Measurements from ENCODE around the gene ATRX. TPM values are rescaled to one million over a fixed set of nuclear protein-coding genes. Genes with fewer than 3 reads are reported as not detected.
"Not testable (repeated sequence)": the region's sequence is repeated elsewhere in the genome, so short reads cannot be mapped to it uniquely, and the experiment has no call there.

The ATRX gene
- total RNA-seq, 1 donor from 2014 or later = 87.8 TPM

DNA sequence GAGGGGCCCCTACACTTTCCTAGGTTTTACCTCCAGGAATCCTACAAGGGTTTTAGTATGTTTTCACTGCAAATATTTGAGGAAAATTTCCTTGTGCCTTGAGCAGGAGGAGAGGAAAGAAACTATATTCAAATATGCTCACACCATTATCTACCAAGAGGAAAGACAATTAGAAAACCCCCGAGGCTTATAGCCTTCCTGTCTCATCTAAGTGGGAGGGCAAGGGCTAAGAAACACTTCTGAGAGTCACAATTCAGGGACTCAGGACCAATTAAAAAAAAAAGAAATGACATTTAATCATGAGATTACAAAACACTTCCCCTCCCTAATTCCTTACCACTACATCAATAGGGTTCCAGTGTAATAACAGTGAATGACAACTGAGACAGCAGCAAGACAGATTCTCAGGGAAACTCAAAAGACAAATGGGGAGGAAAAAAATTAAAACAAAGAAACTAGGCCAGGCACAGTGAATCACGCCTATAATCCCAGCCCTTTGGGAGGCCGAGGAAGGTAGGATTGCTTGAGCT, 45.6 kb downstream of the ATRX start:
- no peak for DNase-seq
- intact Hi-C loops (cut with micrococcal nuclease) = no loop called here
- no peak for ATAC-seq

DNA sequence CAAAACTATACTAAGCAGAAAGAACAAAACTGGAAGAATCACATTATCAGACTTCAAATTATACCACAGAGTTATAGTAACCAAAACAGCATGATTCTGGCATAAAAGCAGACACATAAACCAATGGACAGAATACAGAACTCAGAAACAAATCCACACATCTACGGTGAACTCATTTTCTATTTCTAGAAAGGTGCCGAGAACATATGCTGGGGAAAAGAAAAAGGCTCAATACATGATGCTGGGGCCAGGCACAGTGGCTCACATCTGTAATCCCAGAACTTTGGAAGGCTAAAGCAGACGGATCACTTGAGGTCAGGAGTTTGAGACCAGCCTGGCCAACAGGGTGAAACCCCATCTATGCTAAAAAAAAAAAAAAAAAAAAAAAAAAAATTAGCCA, 52.7 kb downstream of the ATRX start:
- ATAC-seq = no peak
- no peak for DNase-seq
- intact Hi-C loops (cut with micrococcal nuclease) = no loop called here

DNA sequence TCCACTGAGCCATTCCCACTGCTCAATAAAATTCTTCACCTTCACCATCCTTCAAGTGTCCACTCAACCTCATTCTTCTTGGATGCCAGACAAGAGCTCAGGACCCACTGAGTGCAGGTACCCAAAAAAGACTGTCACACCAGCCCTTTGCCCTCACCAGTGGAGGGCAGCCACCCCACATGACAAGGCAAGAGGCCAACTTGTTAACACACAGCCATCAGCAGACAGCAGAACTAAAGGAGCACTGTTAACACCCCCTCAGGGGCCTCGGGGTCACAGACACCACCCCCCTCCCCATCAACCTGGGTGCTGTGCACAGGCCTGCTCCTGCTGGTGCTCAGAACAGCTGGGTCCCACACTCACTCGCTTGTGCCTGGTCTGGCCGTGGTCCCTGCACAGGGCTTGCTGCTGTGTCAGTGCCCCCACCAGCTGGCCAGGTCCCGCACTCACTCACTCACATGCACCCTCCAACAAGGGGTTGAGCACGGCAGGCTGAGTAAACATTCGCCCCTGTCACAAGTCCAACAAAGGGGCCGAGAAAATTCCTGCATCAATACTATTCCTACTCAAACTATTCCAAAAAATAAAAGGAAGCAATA, 54.1 kb downstream of the ATRX start:
- intact Hi-C loops (cut with micrococcal nuclease) = no loop called here
- ATAC-seq (peak; percentile 28), DNase-seq (no peak)

DNA sequence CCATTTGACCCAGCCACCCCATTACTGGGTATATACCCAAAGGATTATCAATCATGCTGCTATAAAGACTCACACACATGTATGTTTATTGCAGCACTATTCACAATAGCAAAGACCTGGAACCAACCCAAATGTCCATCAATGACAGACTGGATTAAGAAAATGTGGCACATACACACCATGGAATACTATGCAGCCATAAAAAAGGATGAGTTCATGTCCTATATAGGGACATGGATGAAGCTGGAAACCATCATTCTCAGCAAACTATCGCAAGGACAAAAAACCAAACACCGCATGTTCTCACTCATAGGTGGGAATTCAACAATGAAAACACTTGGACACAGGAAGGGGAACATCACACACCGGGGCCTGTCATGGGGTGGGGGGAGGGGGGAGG, 59.9 kb downstream of the ATRX start:
- DNase-seq; ATAC-seq; intact Hi-C loops (cut with micrococcal nuclease): not testable (repeated sequence)

DNA sequence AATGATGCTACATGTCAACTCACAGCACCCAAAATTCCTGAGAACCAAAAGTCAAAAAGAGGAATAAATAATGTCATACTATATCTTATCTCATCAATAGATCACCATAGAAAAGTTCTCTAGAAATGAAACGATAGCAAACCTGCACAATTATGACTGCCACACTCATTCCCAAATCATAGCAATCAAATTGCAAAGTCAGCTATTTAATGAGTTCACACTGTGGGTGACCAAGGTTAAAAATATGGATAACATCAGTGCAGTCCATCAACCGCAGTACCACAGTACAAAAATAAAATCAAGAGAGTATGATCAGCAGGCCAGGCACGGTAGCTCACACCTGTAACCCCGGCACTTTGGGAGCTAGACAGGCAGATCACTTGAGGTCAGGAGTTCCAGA, 62.3 kb downstream of the ATRX start:
- DNase-seq = no peak
- intact Hi-C loops (cut with micrococcal nuclease) = no loop called here
- ATAC-seq = no peak

DNA sequence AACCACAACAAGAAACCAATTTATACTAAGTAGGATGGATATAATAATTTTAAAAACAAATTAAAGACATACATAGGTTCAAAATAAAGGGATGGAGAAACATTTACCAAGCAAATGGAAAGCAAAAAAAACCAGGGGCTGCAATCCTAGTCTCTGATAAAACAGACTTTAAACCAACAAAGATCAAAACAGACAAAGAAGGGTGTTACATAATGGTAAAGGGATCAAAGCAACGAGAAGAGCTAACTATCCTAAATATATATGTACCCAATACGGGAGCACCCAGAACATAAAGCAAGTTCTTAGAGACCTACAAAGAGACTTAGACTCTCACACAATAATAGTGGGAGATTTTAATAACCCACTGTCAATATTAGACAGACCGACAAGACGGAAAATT, 66.6 kb downstream of the ATRX start:
- ATAC-seq (no peak), DNase-seq (no peak)
- intact Hi-C loops (cut with micrococcal nuclease) = no loop called here

DNA sequence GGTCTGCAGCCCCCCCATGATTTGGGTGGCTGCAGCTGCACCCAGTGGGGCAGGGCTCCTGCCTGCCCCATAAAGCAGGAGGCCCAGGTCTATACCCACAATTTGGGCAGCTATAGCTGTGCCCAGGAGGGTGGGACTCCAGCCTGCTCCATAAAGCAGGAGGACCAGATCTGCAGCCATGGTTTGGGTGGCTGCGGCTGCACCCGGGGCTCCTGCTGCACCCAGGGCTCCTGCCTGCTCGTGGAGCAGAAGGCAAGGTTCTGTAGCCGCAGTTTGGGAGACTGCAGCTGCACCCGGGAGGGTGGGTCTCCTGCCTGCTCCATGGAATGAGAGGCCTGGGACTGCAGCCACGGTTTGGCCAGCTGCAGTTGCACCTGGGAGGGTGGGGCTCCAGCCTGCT, 81.1 kb downstream of the ATRX start:
- ATAC-seq (no peak), DNase-seq (no peak)
- intact Hi-C loops (cut with micrococcal nuclease) = no loop called here

DNA sequence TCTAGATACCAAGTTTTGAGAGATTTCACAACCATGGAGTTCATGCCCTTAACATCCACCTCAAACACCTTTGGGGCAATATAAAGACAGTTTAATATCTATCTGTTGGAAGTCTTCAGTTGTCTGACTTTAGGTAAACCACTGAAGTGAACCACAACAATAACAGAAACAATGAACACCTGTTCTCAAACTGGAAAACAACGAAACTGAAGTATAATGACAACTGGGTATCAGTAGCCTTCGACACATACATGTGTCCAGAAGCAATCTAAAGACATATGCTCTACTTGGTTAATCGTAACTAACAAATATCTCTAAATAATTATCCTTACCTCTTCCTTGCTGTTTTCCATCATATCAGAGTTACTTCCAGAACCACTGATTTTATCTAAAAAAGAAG, 87.8 kb downstream of the ATRX start:
- ATAC-seq = no peak
- intact Hi-C loops (cut with micrococcal nuclease) = no loop called here

DNA sequence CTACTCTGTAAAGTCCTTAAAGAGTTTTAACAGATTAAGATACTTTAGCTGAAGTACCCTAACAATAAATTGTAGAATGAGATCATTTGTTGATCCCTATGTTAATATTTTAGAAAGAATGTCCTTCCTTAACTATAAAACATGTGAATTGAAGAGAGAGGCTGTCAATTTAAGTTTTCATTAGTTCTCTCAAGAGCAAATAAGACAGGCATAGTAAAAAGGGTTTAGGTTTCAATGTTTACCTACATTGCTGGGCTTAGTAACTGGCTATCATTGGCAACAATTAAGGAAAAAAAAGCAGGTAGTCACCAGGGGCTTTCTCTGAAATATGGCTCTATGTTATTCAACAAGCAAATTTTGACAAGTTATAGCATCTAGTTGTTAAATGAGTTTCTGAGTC, 91.5 kb downstream of the ATRX start:
- DNase-seq (no peak), ATAC-seq (no peak)
- intact Hi-C loops (cut with micrococcal nuclease) = no loop called here

More for the DNA sequence above, 87.8 kb downstream of the ATRX start:
- DNase-seq = no peak

DNA sequence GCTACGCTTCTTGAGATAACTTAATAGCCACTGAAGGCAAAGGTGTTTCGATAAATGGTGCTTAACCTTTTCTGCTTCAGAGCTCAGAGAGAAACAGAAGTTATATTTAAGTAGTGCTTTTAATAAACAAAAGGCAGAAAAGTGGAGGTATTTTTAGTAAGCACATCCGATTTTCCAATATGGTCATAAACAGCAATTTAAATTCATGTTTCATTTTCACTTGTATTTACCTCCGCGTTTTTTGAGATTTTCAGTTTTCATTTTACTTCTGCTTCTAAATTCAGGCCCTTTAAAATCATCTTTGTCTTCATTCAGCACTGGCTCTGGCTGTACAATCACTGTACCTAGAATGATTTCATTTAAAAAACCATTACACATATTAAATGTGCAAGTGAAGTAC, 92.4 kb downstream of the ATRX start:
- intact Hi-C loops (cut with micrococcal nuclease) = no loop called here
- ATAC-seq (no peak), DNase-seq (no peak)

DNA sequence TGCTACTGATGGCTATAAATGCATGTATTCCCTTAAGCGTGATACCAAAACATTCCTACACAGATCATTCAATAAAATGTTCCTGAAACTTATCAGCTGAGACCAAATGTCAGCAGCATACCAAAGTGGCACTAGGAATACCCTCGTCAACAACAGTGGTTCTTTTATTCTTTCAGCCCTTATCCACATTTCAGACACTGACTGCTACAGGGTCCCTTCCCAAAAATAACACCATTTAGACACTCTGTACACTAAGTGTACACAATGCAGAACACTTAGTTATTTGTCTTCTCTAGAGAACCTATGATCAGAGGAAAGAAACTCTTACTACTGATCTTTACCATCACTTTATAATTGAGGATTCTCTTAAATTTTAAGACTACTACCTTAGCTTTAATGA, 94.1 kb downstream of the ATRX start:
- ATAC-seq = no peak
- intact Hi-C loops (cut with micrococcal nuclease) = no loop called here

DNA sequence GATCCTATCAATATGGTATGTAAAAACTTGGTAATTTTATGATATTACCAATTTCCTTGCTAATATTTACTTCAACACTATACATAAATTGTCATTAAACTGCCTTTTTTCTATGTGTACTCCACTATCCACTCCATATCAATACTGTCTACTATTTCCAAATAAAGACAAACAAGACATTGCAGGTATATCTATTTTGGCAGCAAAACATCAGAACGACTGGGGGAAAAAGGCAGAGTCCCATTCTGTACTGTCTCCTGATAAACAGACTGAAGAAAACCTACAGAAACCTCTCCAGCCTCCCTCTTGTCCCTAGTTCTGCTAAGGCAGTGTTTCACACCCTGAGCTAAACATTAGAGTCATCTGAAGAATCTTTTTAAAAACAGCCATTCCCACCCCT, 96.6 kb downstream of the ATRX start:
- DNase-seq (no peak), ATAC-seq (no peak)
- intact Hi-C loops (cut with micrococcal nuclease) = no loop called here

More for the DNA sequence above, 94.1 kb downstream of the ATRX start:
- no peak for DNase-seq

DNA sequence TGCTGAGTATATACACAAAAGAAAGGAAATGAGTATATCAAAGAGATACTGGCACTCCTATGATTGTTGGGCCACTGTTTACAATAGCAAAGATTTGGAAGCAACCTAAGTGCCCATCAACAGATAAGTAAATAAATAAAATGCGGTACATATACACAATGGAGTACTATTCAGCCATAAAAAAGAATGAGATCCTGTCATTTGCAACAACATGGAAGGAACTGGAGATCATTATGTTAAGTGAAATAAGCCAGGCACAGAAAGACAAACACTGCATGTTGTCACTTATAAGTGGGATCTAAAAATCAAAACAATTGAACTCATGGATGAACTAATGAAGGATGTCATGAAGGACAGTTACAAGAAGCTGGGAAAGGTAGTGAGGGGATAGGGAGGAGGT, 100.3 kb downstream of the ATRX start:
- intact Hi-C loops (cut with micrococcal nuclease); ATAC-seq; DNase-seq: not testable (repeated sequence)

DNA sequence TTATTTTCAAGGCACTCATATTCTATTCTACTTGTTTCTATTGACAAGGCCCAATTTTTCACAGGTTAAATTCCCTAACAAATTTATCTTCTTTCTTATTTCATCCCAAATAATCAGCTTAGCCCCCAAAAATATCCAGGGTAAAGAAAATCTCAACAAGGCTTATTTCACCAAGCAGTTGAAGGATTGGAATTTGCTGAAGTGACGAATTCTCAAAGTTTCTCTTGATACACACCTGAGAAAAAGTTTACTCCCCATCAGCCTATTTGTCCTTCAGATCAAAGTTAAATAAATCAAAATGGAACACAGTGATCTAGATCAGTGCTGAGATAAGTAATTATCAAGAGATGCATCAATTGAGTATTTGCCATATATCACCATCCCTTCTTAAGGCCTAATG, 106.9 kb downstream of the ATRX start:
- ATAC-seq = no peak
- DNase-seq = no peak
- intact Hi-C loops (cut with micrococcal nuclease) = no loop called here

DNA sequence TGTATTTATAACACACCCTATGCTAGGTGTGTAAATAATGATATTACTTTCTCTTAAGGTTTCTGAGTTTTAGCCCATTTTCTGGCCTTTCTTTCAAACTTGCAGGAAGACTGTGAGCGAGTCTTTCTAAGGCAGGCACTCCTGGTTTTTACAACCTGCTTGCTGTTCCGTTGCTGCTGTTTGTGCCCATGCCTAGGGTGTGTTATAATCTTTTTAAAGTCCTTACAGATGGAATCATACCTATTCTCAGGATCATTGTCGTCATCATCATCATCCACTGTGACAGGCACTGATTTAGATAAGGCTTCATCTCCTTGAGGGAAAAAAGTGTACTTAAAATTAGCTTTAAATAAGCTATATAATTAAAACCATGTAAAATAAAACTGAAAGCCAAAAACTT, 110.0 kb downstream of the ATRX start:
- ATAC-seq (peak; percentile 63), DNase-seq (no peak)
- intact Hi-C loops (cut with micrococcal nuclease) = no loop called here

DNA sequence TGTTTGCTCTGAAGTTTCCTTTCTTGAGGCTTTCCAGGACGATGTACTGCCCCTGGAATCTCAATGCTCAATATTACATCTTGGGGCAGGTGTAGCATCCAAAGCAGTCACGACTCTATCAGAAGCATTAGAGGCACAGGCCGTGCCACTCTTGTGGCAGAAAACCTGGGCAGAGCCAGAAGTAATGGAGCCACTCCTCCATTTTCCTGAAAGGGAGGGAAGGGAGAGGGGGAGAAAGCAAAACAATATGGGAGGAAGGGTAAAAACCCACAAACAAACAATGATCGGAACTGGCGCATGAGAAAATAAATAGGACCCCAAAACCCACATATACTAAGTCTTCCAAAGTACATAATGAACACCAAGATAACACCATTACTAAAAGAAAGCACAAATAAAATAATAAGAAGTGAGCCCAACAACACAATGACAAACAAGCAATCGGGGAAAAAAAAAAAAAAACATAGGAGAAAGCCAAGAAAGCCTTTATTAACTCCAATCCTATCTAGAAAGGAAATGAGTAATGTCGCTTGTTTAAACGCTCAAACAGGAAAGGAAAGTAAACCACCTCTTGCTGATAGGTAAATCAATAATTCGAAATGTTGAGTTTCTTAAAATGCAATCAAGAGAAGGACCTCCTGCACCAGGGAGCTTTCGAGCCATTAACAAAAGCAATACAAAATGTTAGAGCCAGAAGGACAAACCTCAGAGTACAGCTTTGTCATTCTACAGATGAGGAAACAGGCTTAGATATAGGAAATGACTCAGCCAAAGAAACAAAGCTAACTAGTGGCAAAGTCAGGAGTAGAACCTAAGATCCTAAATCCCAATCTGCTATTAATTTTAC, 117.4 kb downstream of the ATRX start:
- ATAC-seq = no peak
- DNase-seq = no peak
- intact Hi-C loops (cut with micrococcal nuclease) = no loop called here

DNA sequence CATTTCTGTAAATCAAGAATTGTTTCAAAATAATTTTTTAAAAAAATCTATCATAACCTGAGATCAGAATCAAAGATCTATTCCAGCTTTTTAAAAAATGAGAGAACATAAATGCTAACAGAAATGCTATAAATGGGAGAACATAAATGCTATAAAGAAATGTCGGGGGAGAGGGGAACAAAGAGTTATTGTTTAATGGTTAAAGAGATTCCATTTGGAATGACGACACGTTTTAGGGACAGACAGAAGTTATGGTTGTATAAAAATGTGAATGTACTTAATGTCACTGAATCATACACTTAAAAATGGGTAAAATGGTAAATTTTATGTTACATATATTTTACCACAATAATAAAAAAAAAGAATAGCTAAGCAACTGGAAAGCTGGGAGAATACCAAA, 127.1 kb downstream of the ATRX start:
- DNase-seq = no peak
- intact Hi-C loops (cut with micrococcal nuclease) = no loop called here
- ATAC-seq = no peak

DNA sequence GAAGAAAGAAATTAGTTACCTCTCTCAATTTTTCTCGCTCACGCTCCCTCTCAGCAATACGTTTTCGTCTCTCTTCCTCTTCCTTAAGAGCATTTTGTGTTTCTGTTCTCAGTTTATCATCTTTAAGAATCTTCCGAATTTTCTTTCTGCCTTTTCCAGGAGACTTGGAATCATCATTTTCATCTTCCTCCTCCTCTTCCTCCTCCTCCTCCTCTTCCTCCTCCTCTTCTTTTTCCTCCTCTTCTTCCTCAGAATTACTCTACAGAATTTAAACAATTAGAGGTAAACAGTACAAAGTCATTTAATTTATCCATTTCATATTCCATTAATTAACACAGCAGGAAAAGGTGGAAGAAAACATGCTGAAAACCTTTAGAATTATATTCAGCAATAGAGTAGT, 133.9 kb downstream of the ATRX start:
- intact Hi-C loops (cut with micrococcal nuclease) = no loop called here
- DNase-seq = no peak
- no peak for ATAC-seq

DNA sequence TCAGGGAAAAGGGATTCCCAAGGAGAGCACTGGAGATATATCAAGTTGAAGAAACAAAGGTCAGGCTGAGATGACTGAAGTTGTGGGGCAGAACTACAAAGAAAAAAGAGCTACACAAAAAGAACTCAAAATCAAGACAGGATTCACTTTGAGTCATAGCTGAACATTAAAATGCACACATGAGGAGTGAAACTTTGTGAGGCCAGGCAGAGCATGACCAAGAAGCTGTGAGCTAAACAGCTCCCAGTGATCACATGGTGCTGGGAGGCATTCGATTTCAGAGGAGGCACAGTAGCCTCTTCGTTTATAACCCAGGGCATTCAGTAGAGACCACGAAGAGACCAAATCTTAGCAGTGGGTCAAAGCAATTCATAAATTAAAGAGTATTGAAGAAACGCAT, 145.3 kb downstream of the ATRX start:
- no peak for DNase-seq
- intact Hi-C loops (cut with micrococcal nuclease) = no loop called here
- ATAC-seq = no peak

DNA sequence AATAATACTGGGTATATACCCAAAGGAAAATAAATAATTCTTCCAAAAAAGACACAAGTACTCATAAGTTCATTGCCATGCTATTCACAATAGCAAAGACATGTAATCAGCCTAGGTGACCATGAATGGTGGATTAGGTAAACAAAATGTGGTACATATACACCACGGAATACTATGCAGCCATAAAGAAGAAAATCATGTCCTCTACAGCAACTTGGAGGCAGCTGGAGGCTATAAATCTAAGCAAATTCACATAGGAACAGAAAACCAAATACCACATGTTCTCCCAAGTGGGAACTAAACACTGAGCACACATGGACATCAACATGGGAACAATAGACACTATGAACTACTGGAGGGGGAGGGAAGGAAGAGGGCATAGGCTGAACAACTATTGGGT, 146.2 kb downstream of the ATRX start:
- DNase-seq (no peak), ATAC-seq (no peak)
- intact Hi-C loops (cut with micrococcal nuclease) = no loop called here

DNA sequence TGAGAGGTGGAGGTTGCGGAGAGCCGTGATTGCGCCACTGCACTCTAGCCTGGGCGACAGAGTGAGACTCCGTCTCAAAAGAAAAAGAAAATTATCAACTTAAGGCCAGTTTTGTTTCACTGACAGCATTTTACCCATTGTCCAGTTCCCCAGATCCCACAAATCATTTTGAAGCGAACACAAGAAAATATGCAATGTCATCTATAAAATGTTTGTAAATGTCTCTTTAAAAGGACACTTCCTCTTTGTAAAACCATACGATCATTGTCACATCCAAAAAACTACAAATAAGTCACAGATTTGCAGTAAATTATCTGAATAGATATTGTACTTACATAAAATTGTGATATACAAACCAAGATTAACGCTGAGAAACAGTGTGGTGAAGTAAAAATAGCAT, 147.6 kb downstream of the ATRX start:
- no peak for DNase-seq
- intact Hi-C loops (cut with micrococcal nuclease) = no loop called here
- no peak for ATAC-seq
